Stimulated activated CD4-positive, alpha-beta T cell treated with anti-CD3 and anti-CD28 coated beads, Interleukin-4, amount 100 ng/mL, for 48 hours (primary cell): ENCODE measurements around the gene ADCYAP1R1.

ENCODE experiments used
- DNase-seq, 2 donors: peaks; one replicate each; pipeline ENCODE4 v3.0.0-alpha.2; 2020; ENCODE audit warnings: low read depth in 2 of 2

Gene ADCYAP1R1

DNA sequence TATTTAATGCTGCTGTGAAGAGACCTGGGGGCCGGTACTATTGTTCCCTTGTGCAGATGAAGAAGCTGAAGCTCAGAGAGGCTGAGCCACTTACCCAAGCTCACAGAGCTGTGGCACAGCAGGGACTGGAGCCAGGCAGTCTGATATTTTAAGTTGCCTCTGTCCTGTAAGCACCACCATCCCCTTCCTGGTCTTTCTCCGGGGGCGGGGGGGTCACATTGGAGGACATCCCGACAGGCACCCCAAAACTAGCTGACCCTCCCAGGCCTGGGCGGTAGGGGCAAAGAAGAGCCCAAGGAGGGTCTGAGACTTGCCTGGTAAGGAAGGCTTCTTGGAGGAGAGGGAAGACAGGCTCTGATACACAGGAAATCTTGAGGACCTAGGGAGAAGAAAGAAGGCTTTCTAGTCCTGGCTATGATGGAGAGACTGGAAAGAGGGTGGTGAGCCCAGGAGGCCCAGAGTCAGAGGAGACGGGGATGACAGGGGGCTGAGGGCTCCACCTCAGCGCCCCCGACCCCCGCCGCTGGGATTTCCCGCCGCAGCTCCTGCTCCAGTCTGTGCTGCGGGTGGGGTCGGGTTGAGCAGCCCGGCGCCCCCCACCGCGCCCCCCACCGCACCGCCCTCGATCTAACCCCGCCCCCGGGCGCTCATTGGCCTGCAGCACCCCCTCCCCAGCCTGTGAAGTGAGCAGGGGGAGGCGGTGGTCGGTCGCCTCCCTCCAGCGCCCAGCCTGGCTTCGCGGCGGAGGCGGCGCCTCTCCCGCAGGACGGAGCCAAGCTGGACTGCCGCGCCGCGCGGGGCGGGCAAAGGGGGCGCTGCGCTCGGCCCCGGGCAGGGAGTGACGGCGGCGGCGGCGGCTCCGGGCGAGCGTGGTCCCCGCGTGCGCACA is at the start of gene ADCYAP1R1:
TSS of gene ADCYAP1R1 (plus strand) at position 711 of the 889 bp plus-strand sequence. CDS start 10,957 bp downstream, outside the sequence.
- DNase-seq: no peak

DNA sequence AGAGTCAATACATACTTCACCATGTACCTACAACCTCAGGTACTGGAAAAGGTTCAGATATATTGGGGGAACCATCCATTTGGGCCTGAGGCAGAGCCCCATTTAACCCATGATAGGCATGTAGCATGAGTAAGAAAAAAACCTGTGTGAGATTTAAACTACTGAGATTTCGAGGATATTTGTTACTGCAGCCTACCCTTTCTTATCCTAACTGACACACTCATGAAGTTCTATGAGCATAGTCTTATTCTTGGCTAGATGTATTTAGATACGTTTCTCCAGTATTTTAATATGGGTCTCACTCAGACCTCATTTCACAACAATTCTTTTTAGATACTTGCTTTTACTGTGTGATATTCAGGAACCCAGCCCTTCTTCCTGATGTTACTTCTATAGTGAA is 49.0 kb upstream of the ADCYAP1R1 start:
- no peak for DNase-seq

DNA sequence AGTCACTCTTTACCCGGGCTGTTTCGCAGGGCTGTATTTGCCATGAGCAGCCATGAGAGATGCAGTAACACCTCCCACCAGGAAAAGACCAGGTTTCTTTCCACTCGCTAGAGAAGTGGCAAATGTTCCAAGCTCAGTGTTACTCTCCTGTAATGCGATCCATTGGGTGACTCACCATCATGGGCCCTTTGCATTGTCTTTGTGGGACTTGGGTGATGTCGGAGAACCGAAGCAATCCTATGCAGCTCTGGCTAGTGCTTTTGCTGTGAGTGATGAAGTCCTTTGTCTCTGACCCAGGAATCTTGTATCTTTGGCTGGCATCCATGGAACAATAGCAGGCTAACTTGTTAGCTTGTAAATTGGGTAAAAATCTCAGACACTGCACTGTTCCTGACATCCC is 48.4 kb upstream of the ADCYAP1R1 start:
- DNase-seq: no peak

DNA sequence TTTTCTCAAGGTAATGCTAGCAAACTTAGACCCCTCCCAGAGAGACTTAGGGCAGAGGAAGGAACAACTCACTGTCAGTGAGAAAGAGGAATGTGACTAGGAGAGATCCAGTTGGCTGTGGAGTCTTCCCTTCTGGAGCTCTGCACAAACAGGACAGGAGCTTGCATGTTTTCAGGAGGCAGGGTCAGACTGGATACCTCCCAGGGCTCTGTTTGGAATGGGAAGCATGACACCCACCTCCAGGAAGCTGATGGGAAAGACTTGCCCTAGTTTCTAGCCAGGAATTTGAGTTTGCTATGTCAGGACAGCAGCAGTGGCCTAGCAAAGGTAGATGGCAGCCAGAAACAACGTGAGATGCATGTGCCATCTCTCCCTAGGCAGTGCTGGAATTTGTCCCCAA is 47.7 kb upstream of the ADCYAP1R1 start:
- no peak for DNase-seq

DNA sequence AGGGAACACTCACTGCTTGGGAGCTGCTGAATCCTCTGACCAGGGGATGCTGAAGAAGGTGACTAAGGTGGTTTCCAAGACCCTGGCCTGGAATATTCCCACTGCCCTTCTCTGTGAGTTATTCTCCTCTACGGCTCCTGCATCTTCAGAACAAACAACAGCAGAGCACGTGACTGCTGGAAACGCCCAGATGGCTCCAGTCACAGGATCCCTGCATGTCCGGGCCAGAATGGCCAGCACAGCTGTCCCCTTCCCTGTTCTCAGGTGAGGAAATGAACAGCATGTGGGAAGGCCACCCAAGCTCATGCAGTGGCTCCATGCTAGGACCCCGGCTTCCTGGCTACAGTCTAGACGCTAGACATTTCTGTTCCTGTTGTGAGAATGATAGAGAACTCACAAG is 45.3 kb upstream of the ADCYAP1R1 start:
- DNase-seq: no peak

DNA sequence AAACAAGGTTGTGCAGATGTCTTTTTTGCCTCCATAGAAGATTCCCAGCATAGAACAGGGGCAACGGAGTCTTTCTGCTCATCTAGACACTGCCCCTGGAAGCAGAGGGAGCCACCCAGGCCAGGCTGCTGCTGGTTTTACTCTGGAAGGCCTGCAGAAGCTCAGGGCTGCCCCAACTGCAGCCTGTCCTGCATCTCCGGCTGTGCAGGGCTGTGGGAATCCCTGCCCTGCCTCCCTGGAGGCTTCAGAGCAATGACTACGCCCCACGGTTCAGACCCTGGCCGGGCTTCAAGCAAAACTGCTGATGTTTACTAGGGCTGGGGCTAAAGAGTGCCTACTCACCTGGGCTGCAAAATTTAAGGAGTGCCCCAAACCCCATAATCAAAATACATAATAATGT is 44.5 kb upstream of the ADCYAP1R1 start:
- no peak for DNase-seq

DNA sequence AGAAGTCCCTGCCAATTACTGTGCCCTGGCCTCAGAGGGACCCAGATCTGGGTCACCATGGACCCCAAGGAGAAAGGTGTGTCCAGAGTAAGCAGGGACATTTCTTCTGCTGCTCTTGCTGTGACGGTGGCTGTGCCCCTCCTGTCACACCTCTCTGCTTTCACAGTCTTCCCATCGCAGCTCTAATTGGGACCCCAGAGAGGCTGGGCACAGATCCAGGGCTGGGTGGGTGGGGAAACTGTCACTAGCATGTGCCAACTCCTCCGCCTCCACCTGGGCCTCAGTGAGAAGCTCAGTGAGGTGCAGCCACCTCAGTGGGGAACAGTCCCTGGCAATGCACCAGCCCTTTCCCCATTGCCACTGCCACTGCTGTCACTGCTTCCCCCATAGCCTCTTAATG is 37.3 kb upstream of the ADCYAP1R1 start:
- DNase-seq: no peak

DNA sequence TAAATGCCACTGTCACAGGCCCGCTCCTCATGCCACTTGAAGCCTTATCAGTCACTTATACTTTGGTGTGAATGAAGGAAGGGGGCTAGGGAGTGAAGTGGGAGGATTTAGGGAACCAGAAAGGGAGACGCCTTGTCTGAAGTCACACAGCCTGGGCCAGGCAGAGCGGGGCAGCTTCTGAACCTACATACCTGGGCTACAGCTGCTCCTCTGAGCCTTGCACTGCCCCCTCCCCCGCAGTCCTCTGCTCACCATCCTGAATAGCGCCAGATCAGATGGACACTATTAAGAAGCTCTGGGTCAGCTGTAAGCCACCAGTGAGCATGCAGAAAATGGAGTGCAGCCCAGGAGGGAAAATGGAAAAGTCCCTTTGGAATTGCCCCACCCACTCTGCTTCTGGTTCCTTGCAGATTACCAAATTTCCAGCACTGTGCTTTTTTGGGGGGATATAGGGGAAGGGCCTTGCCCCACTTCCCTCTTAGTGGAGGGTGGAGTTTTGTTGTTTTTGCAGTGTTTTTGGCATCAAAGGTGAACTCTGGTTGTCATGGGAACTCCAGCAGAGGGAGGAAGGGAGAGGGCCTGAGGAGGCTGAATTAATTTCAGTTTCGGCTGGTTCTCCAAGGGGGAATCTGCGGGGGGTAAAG is 35.0 kb upstream of the ADCYAP1R1 start:
- no peak for DNase-seq

DNA sequence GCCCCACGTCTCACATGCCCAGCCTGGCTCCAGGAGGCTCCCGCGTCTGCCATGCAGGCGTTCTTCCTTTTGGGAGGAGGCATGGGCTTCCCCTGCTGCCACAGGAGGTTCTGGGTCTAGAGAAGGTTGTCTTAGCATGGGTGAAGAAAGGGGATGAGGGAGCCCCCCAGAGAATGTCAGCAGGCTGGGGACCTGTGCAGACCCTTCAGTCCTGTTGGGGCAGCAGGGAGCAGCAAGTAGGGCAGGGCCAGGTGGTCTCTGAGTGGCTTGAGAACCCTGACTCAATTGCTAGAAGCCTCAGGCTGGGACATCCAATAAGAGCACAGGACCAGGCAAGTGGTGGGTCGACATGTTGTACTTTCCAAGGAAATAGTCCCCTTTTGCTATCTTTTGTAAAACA is 34.4 kb upstream of the ADCYAP1R1 start:
- DNase-seq: no peak

DNA sequence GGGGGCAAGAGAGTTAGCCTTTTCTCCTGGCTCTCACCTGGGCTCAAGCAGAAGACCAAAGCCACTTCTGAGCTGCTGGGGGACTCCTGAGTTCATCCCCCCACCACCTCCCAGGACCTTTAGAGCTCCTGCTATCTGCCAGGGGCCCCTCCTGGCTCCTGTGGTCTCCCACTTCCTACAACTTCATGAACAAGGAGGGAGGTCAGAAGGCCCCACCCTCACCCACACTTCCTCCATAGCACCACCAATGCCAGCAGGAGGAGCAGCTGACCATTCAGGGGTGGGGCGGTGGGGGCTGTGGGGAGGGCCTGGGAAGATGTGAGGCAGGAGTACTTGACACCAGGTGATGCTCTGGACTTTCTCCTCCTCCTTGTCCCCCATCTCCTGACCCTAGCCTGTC is 32.6 kb upstream of the ADCYAP1R1 start:
- no peak for DNase-seq

DNA sequence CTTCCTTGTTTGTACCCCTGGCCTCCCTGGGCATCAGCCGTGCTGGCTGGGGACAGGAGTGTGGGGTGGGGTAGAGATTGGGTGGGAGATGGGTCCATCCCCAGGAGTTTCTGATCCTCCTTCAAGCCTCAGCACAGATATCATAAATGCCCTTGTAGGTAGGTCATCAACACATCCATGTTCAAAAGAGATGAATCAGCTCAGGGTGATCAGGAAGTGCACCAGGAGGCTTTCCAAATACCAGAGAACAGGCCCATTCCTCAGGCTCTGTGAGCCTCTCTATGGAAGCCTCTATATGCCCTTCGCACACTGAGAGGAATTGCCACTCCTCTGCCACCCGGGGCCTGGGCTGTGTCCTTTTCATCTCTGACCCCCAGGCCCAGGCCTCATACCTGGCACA is 31.9 kb upstream of the ADCYAP1R1 start:
- DNase-seq: no peak

DNA sequence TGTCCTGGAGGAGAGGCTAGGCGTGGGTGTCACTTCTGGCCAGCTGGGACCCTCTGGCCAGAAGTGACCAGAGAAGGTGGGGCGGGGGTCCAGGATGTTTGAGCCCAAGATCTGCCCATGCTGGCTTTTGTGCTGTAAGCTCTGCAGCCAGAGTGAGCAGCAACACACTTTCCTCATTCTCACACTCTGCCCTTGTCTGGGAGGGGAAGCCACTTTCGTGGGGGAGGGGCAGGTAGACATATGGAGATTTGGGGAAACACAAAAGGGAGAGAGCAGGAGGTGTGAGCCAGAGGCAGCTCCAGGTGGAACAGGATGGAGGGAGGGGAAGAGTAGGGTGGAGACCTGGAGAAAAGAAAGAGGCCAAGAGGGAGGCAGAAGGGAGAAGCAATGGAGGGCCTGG is 31.5 kb upstream of the ADCYAP1R1 start:
- DNase-seq: no peak

DNA sequence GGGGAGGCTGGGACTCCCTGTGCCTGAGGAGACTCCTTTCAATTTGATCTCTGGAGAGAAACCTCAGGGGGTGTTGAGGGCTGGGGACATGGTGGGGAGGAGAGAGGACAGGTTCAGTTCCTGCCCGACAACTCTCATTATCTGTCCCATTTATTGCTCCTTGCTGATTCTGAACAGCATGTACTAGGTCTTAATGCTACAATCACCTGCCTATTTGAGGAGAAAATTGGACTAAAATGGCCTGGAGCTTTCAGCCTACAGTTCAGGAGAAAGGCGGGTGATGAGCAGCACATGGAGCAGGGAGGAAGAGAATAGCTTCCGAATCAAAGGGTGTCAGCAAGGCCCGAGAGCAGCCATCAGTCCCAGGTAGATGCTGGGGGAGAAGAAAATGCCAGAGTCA is 30.0 kb upstream of the ADCYAP1R1 start:
- no peak for DNase-seq

DNA sequence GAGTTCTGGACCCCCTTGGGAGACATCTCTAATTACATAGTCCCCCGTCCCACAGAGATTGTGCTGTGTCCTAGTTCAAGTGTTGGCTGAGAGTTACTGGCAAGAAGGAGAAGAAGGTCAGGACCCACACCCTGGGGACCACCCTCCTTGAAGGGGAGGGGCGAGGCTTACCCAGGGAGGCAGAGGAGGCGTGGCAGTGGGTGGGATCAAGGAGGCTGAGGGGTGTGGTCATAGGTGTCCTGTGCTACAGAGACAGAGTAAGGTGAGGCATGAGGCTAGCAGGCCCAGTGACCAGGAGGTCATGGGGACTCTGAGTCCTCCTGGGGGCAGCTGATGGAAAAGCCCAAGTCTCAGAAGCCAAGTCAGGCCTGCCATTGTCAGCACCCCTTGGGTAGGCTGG is 29.4 kb upstream of the ADCYAP1R1 start:
- DNase-seq: no peak

DNA sequence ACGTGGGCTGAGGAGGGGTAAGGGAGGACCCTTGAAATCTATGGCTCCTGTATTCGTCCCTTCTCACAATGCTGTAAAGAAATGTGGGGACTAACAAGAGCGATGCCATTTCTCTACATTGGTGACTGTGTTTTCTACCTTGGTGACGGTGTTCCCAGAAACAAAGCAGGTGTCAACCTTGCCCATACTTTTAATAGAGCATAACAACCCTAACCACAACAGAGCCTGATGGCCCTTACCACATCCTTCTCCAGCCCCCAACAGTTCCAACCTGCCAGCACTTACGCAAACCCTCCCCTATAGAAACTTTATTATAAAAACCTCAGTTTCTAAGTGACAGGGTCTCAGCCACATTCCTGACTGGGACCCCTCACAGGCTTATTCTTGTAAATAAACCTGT is 28.2 kb upstream of the ADCYAP1R1 start:
- DNase-seq: no peak

DNA sequence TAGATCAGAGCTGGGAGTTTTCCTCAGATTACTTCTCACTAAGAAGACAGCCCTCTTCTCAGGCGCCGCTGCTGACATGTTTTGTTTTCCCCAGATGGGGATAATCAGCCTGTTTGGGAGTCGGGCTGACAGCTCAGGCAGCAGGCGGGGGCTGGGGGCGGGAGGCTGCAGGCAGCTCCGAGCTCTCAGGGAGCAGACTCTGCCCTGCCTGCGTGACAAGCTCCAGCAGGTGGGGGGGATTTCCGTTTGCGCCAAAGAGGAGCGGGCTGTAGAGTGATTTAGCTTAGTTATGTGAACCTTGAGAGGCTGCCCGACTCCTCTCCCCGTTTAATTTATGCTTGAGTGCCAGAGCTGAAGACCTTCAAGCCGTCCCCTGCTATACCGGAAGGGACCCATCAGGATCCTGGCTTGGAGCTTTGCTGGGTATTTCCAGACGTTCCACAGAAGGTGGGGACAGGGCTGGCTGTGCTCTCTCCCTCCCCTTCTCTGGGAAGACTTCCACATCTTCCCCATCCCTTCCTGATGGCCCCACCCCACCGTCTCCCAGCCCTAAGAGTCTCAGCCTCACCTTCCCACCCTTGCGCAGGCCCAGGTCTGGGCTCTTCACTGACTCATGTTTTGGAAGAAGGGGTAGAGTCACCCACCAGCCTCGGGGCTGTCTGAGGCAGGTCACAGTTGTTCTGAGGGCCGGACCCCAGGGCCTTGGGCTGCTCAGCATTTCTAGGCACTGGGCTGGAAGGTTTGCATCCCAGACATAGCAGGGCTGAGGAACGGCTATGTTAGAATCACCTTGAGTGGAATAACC is 24.7 kb upstream of the ADCYAP1R1 start:
- DNase-seq: no peak

DNA sequence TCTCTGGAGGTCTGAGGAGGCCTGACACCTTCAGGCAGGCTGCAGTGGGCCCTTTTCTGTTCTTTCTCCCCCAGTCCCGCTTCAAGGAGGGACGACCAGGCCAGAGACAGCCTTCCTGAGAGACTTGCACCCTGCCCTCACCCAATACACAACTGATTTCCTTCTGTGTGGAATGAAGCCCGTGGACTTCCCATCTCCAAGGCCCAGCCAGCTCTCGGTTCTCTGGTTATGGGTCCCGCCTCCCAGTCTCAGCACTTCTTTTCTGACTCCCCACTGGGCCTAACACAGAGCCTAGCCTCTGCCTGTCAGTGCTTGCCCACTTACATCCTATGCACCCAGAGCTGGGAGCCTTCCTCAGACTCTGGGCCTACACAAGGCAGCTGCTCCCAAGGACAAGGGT is 24.1 kb upstream of the ADCYAP1R1 start:
- DNase-seq: no peak

DNA sequence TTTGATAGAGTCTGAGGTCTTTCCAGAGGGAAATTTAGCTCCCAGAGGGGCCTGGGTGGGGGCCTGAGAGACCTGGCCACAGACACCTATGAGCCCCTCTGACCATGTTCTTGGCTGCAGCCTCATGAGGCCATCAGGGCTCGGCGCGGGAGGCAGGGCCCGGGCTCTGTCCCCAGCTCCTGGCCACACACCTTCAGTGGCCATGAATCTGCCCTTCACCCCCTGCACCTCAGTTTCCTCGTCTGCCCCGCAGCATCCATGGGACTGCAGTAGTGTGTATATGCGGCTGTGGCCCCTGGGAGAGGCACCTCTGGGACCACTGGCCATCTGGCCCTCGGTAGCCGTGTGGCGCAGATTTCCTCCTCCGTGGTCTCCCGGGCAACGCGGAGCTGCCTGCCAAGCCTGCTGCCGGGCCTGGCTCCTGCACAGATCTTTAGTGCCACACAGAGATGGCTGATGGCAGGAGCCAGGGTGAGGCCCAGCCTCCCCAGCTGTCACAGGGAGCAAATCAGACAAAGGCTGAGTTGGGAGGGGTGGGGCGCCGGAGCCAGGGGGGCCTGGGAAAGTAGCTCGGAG is 23.6 kb upstream of the ADCYAP1R1 start:
- no peak for DNase-seq

DNA sequence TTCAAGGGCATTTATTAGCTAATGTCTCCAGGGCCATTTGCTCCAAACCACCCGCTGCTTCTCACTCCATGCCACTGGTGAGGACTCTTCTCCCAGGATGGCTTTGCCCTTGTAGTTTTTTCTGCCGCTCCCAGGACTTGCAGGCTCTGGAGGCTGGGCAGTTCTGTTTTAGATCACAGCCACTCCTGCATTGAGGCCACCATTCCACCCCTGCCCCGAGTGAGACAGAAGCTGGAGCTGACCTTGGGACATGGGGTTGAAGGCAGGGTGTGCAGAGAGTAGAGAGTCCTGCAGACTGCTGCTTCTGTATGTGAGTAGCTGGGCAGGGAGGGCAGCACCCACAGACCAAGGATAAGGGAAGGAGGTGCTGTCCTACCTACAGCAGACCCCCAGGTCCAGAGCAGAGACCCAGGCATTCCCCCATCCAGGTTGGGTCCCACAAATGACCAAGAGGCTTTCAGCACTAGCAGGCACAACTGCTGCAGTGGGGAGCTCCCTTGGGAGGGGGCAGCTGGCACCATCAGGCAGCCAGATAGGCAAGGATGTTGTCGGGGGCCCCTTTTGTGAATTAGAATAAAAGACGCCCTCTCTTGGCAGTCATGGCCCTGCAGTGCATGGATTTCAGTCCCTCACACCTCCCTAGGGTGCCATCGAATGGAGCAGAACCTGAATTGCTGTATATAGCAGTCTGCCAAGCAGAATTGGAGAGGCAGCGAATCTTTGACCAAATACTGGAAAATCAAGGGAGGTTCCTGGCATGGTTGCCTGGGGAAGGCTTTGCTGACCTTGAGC is 22.7 kb upstream of the ADCYAP1R1 start:
- DNase-seq: no peak

DNA sequence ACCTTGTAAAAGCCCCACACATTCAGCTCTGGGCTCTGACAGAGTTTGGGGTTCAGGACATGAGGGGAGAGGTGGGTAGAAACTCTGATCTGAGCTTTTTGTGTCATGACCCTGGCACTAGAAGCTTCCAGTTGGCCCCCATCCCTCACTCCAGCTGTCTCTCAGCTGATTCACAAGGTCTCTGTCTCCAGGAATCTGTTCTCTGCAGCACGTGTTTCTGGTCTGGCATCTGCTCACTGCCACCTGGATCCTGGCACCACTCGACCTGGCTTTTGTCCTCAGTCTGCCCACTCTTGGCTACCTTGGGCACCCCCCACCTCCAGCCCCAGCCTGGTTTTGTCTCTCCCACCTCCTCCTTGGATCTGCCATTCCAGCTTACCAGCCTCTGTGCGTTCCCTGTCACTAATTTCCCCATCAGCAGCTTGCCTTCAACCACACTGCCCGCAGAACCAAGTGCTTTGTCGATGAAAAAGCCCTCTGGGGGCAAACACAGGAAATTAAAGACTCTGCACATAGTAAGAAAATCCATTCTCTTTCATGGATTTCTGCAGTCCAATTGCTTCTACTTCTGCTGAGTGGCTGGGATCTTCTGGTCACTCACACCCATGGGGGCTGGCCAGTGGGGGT is 18.3 kb upstream of the ADCYAP1R1 start:
- no peak for DNase-seq

DNA sequence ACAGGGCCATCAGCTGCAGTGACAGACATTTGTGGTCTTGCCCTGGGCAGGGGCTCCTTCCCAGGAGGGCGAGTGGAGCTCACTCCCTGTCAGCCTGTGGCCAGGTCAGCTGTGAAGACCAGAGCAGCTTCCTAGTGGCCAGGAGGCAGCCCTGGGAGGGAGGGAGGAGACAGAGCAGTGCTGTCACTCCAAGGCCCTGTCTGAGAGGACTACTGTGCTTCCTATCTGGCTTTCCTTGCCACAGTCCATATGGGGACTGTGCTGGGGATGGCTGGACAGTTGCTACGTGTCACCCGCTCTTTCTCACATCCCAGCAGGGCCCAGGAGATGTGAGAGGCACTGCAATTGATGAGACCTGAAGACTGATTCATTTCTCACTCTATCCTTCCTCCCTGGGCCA is 15.2 kb upstream of the ADCYAP1R1 start:
- no peak for DNase-seq
